A549 (cell line): Measurements from ENCODE around the gene TPCN1.

ENCODE experiments used
- RNF2 ChIP-seq: fragments of 200-600 bp; sonication (generic); IDR thresholded peaks from 2 replicates; pipeline ENCODE4 v1.6.1; 2016; ENCODE audit warnings: low read depth, mild to moderate bottlenecking, antibody characterized with exemption, moderate library complexity, borderline replicate concordance
- TF ChIP-seq, protein P1 (sequence below): fragments of >200 bp; sonication (Bioruptor Twin); formaldehyde crosslinking; IDR thresholded peaks from 3 replicates; pipeline ENCODE4 v1.5.1; 2016

DNA sequence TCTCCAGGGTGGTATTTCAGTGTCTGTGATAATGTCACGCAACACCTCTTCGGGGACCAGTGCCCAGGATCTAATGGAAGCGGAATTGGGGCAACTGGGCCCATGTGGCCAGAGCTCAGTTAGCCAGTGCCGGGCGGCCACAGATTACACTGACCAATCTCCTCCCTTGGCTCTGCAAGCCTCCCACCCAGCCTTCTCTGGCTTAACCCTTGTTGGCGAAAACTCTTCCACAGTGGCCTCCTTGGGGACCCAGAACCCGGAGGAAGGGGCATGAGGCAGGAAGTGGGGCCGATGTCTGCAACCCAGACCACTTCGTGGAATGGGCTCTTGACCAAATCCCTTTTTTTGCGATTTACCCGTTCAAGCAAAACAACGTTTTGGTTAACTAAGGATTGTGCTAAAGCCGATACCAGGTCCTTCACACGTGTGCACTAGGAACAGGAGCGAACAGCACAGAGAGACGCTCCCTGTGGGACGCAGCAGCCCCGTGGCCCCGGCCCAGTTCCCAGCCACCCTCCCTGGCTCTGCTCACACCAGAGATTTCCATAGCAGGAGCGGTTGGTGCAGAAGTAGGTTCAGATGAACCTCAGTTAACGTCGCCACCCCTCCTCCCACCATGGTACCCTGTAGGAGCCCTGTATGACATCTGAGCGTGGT, 75.4 kb downstream of the TPCN1 start:
- TF ChIP-seq RNF2, result no peak
- TF ChIP-seq, protein P1, sequence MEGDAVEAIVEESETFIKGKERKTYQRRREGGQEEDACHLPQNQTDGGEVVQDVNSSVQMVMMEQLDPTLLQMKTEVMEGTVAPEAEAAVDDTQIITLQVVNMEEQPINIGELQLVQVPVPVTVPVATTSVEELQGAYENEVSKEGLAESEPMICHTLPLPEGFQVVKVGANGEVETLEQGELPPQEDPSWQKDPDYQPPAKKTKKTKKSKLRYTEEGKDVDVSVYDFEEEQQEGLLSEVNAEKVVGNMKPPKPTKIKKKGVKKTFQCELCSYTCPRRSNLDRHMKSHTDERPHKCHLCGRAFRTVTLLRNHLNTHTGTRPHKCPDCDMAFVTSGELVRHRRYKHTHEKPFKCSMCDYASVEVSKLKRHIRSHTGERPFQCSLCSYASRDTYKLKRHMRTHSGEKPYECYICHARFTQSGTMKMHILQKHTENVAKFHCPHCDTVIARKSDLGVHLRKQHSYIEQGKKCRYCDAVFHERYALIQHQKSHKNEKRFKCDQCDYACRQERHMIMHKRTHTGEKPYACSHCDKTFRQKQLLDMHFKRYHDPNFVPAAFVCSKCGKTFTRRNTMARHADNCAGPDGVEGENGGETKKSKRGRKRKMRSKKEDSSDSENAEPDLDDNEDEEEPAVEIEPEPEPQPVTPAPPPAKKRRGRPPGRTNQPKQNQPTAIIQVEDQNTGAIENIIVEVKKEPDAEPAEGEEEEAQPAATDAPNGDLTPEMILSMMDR, result no peak
